Gastrocnemius medialis (tissue), 4 donors: ENCODE results near the gene MLXIPL. TPM values are rescaled to one million over a fixed set of nuclear protein-coding genes. Genes with fewer than 3 reads are reported as not detected.
A peak's percentile ranks its signal among the peaks of the same experiment; 100 is the strongest.

ENCODE experiments used
- ATAC-seq, 2 donors: fragments of 150-250 bp; one replicate each; pipeline ENCODE4 v1.9.1; 2016
- DNase-seq, 2 donors: peaks; one replicate each; pipeline ENCODE4 v3.0.0-alpha.2; 2019
- H3K27ac ChIP-seq, 4 donors: fragments of 200-600 bp; sonication (generic); 1 replicate in 1 of 4; 2 replicates in 3 of 4; pipeline ENCODE4 v1.5.1; 2016 to 2018; ENCODE audit warnings: mild to moderate bottlenecking in 2 of 4, moderate library complexity in 1 of 4
- H3K27me3 ChIP-seq, 3 donors: fragments of 200-600 bp; sonication (generic) in 2 of 3; 1 replicate in 1 of 3; 2 replicates in 2 of 3; pipeline versions ENCODE4 v1.5.1 to v1.6.0; 2016 to 2019; ENCODE audit warnings: mild to moderate bottlenecking in 1 of 3, moderate library complexity in 1 of 3
- H3K36me3 ChIP-seq, 2 donors: fragments of 200-600 bp; sonication (generic) in 1 of 2; one replicate each; pipeline ENCODE4 v1.5.1; 2017 to 2018
- H3K4me1 ChIP-seq, 2 donors: fragments of 200-600 bp; sonication (generic) in 1 of 2; one replicate each; pipeline ENCODE4 v1.5.1; 2016 to 2017; ENCODE audit warnings: mild to moderate bottlenecking in 2 of 2
- H3K4me3 ChIP-seq, 4 donors: fragments of 200-600 bp; sonication (generic) in 3 of 4; 1 replicate in 1 of 4; 2 replicates in 3 of 4; pipeline ENCODE4 v1.5.1; 2016 to 2019; ENCODE audit warnings: mild to moderate bottlenecking in 2 of 4
- H3K9me3 ChIP-seq, 3 donors: fragments of 200-600 bp; sonication (generic) in 2 of 3; 1 replicate in 1 of 3; 2 replicates in 2 of 3; pipeline ENCODE4 v1.5.1; 2016 to 2019
- POLR2A ChIP-seq, 2 donors: fragments of 450-650 bp; IDR thresholded peaks; one replicate each; pipeline ENCODE4 v1.6.1; 2017; ENCODE audit warnings: antibody characterized with exemption in 2 of 2, mild to moderate bottlenecking in 2 of 2, moderate library complexity in 2 of 2
- in situ Hi-C, 4 donors: fragments of 200-750 bp; cut with MboI; loops; one replicate each; pipeline versions ENCODE4 v1.15.0 to v1.8.0; 2017; ENCODE audit warnings: low sequenced_read_pairs in 4 of 4
- intact Hi-C: fragments of 100-400 bp; cut with DNase I; formaldehyde crosslinking; loops from one replicate; pipeline ENCODE4 v1.15.1; 2023; ENCODE audit warnings: low total_unique reads
- total RNA-seq, 4 donors: library from RNA; depleted of rRNA; stranded (reverse); fragments of >200 nt; gene quantifications; one replicate each; pipeline versions ENCODE4 v1.1.0 to v1.2.3, GENCODE V29; 2016
- TF ChIP-seq, protein P1 (sequence below), 5 experiments: fragments of 450-650 bp in 3 of 5; fragments of 200-600 bp in 2 of 5; sonication (generic) in 2 of 5; IDR thresholded peaks in 4 of 5; conservative IDR thresholded peaks in 1 of 5; 1 replicate in 4 of 5; 2 replicates in 1 of 5; pipeline ENCODE4 v1.5.1; 2016 to 2019; ENCODE audit warnings: antibody characterized with exemption in 5 of 5, mild to moderate bottlenecking in 3 of 5, moderate library complexity in 3 of 5

MLXIPL gene, protein sequence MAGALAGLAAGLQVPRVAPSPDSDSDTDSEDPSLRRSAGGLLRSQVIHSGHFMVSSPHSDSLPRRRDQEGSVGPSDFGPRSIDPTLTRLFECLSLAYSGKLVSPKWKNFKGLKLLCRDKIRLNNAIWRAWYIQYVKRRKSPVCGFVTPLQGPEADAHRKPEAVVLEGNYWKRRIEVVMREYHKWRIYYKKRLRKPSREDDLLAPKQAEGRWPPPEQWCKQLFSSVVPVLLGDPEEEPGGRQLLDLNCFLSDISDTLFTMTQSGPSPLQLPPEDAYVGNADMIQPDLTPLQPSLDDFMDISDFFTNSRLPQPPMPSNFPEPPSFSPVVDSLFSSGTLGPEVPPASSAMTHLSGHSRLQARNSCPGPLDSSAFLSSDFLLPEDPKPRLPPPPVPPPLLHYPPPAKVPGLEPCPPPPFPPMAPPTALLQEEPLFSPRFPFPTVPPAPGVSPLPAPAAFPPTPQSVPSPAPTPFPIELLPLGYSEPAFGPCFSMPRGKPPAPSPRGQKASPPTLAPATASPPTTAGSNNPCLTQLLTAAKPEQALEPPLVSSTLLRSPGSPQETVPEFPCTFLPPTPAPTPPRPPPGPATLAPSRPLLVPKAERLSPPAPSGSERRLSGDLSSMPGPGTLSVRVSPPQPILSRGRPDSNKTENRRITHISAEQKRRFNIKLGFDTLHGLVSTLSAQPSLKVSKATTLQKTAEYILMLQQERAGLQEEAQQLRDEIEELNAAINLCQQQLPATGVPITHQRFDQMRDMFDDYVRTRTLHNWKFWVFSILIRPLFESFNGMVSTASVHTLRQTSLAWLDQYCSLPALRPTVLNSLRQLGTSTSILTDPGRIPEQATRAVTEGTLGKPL
- total RNA-seq, result 100 to 1,000 TPM in 1 of 4 donors, 10 to 100 TPM in 1, 1 to 10 TPM in 2; 7.6 to 107 (median 29.2) TPM

DNA sequence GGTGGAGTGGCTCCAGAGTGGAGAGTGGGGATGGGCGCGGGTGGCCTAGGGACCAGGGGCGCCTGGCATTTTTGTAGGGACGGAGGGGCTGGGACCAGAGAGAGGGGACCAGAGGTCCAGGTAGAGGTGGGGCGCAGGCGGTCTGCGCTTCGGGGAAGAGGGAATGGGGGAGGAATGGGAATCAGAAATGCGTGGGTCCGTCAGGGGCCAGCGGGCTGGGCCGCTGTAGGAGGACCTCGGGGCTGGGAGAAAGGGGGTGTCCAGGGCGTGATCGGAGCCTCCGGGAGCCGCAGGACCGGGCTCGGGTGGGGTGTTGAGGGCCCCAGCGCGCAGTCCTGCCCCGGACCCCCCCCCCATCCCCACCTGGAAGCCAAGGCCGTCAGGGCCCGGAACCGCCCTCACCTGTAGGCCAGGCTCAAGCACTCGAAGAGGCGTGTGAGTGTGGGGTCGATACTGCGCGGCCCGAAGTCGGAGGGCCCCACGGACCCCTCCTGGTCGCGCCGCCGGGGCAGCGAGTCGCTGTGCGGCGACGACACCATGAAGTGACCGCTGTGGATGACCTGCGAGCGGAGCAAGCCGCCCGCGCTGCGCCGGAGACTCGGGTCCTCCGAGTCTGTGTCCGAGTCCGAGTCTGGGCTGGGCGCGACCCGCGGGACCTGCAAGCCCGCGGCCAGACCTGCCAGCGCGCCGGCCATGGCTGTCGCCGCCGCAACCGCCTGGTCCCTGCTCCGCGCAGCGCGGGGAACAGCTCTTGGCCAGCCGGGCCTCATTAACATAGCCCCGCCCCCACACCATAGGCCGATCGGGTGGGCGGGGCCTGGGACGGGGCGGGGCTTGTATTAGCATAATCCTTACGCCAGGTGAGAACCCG is at the start of gene MLXIPL:
Gene MLXIPL, minus strand, starts transcription at position 725 of the 871 bp plus-strand sequence. Its CDS starts 30 bp downstream, at position 695.
- Histone ChIP-seq H3K27ac (peak within 1 kb of the TSS; percentile 83 to 93 (median 92)), H3K9me3 (no peaks in the 10 kb centered on the region), H3K4me1 (peaks cover 6 to 8% of the 10 kb centered on the region in 2 donors), H3K27me3 (peaks cover 0 to 15% (median 14%) of the 10 kb centered on the region in 3 donors), H3K4me3 (peak within 1 kb of the TSS; percentile 73 to 88 (median 77)), H3K36me3 (no peaks in the 10 kb centered on the region)
- DNase-seq (peak; percentile 84 to 89), ATAC-seq (peak; percentile 68 to 72)
- in situ Hi-C loops (loop anchor here in 1 of 4 donors (25.0 kb wide), 1 partner anchor 238 kb away; the partner anchor contains the start of gene TMEM270), intact Hi-C loops (loop anchor here (1.0 to 10.0 kb wide), 2 partner anchors 67 to 221 kb away; partner anchors contain the start of genes BCL7B and METTL27)
- TF ChIP-seq POLR2A (IDR thresholded peaks at IDR 0.05), result peak; percentile 92 to 93
- TF ChIP-seq, protein P1, sequence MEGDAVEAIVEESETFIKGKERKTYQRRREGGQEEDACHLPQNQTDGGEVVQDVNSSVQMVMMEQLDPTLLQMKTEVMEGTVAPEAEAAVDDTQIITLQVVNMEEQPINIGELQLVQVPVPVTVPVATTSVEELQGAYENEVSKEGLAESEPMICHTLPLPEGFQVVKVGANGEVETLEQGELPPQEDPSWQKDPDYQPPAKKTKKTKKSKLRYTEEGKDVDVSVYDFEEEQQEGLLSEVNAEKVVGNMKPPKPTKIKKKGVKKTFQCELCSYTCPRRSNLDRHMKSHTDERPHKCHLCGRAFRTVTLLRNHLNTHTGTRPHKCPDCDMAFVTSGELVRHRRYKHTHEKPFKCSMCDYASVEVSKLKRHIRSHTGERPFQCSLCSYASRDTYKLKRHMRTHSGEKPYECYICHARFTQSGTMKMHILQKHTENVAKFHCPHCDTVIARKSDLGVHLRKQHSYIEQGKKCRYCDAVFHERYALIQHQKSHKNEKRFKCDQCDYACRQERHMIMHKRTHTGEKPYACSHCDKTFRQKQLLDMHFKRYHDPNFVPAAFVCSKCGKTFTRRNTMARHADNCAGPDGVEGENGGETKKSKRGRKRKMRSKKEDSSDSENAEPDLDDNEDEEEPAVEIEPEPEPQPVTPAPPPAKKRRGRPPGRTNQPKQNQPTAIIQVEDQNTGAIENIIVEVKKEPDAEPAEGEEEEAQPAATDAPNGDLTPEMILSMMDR (IDR thresholded peaks at IDR 0.05 in 4 of 5, conservative IDR thresholded peaks at IDR 0.05 in 1 of 5), result no peak

DNA sequence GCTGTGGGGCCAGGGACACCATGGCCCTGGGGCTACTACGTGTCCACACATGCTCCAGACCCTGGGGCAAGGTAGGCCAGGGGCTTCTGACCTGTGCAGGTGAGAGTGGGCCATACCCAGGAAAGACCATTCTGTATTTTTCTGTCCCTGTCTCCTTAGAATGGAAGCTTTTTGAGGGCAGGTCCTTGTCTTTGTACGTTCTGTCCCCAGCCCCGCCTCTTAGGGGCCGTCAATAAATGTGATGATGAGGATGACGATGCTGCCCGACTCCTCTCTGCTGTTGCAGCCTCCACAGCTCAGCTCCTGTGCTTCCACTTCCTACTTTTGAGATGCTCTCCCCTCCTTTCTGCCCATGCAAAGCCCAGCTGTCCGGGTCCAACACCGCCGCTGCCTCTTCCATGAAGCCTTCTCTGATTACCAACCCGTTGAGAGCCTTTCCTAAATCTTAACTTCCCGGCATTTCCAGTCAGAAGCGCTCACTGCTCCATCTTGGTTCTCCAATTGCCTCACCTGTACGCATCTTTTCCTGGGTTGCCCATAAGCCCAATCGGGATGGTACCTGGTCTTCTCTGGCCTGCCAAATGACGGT is 47.6 kb upstream of the MLXIPL start:
- H3K9me3 ChIP-seq, result no peaks in the 10 kb centered on the region
- DNase-seq, result no peak
- no peaks in the 10 kb centered on the region for H3K36me3 ChIP-seq
- intact Hi-C loops, result no loop called here
- in situ Hi-C loops, result no loop called here
- H3K27me3 ChIP-seq, result no peaks in the 10 kb centered on the region
- no peak for ATAC-seq
- H3K27ac ChIP-seq, result no peak overlapping the region
- no peak overlapping the region for H3K4me3 ChIP-seq
- H3K4me1 ChIP-seq, result peaks cover 3 to 8% of the 10 kb centered on the region in 2 donors
- no peak for TF ChIP-seq POLR2A (IDR thresholded peaks at IDR 0.05)
- TF ChIP-seq, protein P1 (IDR thresholded peaks at IDR 0.05 in 4 of 5, conservative IDR thresholded peaks at IDR 0.05 in 1 of 5), result no peak

DNA sequence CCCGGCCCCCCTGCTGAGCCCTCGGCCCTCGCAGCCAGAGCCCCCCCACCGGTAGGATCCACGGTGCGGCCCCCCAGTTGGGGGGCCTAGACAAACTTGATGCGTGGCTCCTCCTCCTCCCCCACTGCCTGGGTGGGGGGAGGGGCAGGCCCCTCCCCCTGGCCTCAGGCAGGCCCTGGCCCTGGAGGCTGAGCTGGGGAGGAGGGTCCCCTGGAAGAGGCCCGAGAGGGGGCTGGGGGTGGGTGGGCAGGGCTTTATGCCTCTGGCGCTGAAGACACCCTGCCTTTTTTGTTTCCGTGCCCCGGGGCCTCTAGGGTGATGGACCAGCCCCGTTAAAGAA is 47.0 kb upstream of the MLXIPL start:
- no peaks in the 10 kb centered on the region for H3K36me3 ChIP-seq
- no peaks in the 10 kb centered on the region for H3K9me3 ChIP-seq
- ATAC-seq, result no peak
- intact Hi-C loops (no loop called here), in situ Hi-C loops (no loop called here)
- H3K4me3 ChIP-seq, result no peak overlapping the region
- no peak for DNase-seq
- no peak overlapping the region for H3K27ac ChIP-seq
- H3K4me1 ChIP-seq, result peaks cover 3 to 8% of the 10 kb centered on the region in 2 donors
- TF ChIP-seq POLR2A (IDR thresholded peaks at IDR 0.05), result no peak
- TF ChIP-seq, protein P1 (IDR thresholded peaks at IDR 0.05 in 4 of 5, conservative IDR thresholded peaks at IDR 0.05 in 1 of 5), result no peak
- H3K27me3 ChIP-seq, result no peaks in the 10 kb centered on the region
